Upper lobe of right lung (tissue), 1 donor: Measurements from ENCODE around the gene ACBD6. TPM values are rescaled to one million over a fixed set of nuclear protein-coding genes. Genes with fewer than 3 reads are reported as not detected.

Experiments used
- ATAC-seq: fragments of 200-7000 bp; cut with Tn5 transposase; one replicate; pipeline ENCODE4 v1.9.1; 2020; ENCODE audit warnings: mild to moderate bottlenecking, moderate library complexity
- DNase-seq: peaks from one replicate; pipeline ENCODE4 v3.0.0-alpha.2; 2020
- H3K27ac ChIP-seq: fragments of 200-600 bp; one replicate; pipeline ENCODE4 v1.8.0; 2022
- H3K27me3 ChIP-seq: fragments of 200-600 bp; one replicate; pipeline ENCODE4 v1.8.0; 2022; ENCODE audit warnings: mild to moderate bottlenecking
- H3K36me3 ChIP-seq: fragments of 200-600 bp; one replicate; pipeline ENCODE4 v1.8.0; 2022
- H3K4me1 ChIP-seq: fragments of 200-600 bp; one replicate; pipeline ENCODE4 v1.8.0; 2022
- H3K4me3 ChIP-seq: fragments of 200-600 bp; one replicate; pipeline ENCODE4 v1.8.0; 2022; ENCODE audit warnings: mild to moderate bottlenecking
- H3K9me3 ChIP-seq: fragments of 200-600 bp; one replicate; pipeline ENCODE4 v1.8.0; 2022
- CTCF ChIP-seq: fragments of 200-600 bp; IDR thresholded peaks from one replicate; pipeline ENCODE4 v1.8.0; 2022; ENCODE audit warnings: antibody characterized with exemption
- intact Hi-C: fragments of 100-400 bp; cut with DNase I; formaldehyde crosslinking; loops from one replicate; pipeline ENCODE4 v1.11.0; 2022
- total RNA-seq: library from RNA; stranded (reverse); fragmentation: NEBNext Ultra II Directional; extraction: Animal tissue kit (Norgen Biotek cat#: 25700); gene quantifications from one replicate; pipeline ENCODE4 v1.2.1, GENCODE V29; 2021
- donor health status: DM: no; HTN: yes; CAD: no; lungs with severe emphysema.

The ACBD6 gene
- total RNA-seq, 1 donor from 2014 or later = 33.6 TPM

GRCh38 chr1:180264595-180264994, 237.8 kb downstream of the ACBD6 start:
- H3K9me3 ChIP-seq = no peaks in the 10 kb centered on the region

GRCh38 chr1:180262628-180263488, 239.5 kb downstream of the ACBD6 start:
- H3K27ac ChIP-seq = no peak overlapping the region
- H3K36me3 ChIP-seq = no peaks in the 10 kb centered on the region
- no peak for TF ChIP-seq CTCF
- no peak overlapping the region for H3K4me3 ChIP-seq
- H3K4me1 ChIP-seq = no peaks in the 10 kb centered on the region
- ATAC-seq = no peak
- H3K27me3 ChIP-seq = peaks cover 29% of the 10 kb centered on the region
- H3K9me3 ChIP-seq = no peaks in the 10 kb centered on the region
- no peak for DNase-seq
- intact Hi-C loops = no loop called here

More at GRCh38 chr1:180264595-180264994, 237.8 kb downstream of the ACBD6 start:
- peaks cover 12% of the 10 kb centered on the region for H3K27me3 ChIP-seq
- H3K4me3 ChIP-seq = no peak overlapping the region
- no peak for DNase-seq
- no peaks in the 10 kb centered on the region for H3K36me3 ChIP-seq
- no peak for ATAC-seq
- intact Hi-C loops = no loop called here
- no peak overlapping the region for H3K27ac ChIP-seq
- H3K4me1 ChIP-seq = no peaks in the 10 kb centered on the region
- no peak for TF ChIP-seq CTCF

- ATAC-seq (no peak), DNase-seq (no peak)
- no peaks in the 10 kb centered on the region for H3K4me1 ChIP-seq
- no peak overlapping the region for H3K27ac ChIP-seq
- no peak for TF ChIP-seq CTCF
- H3K36me3 ChIP-seq = no peaks in the 10 kb centered on the region
- intact Hi-C loops = no loop called here
- H3K9me3 ChIP-seq = no peaks in the 10 kb centered on the region
- H3K4me3 ChIP-seq = no peak overlapping the region
- peaks cover 39% of the 10 kb centered on the region for H3K27me3 ChIP-seq
Measured at GRCh38 chr1:180261524-180262155, 240.7 kb downstream of the ACBD6 start.

- no peak for TF ChIP-seq CTCF
- intact Hi-C loops = no loop called here
- H3K27me3 ChIP-seq = peaks cover 41% of the 10 kb centered on the region
- H3K4me3 ChIP-seq = no peak overlapping the region
- H3K36me3 ChIP-seq = no peaks in the 10 kb centered on the region
- ATAC-seq (no peak), DNase-seq (no peak)
- no peaks in the 10 kb centered on the region for H3K9me3 ChIP-seq
- no peak overlapping the region for H3K27ac ChIP-seq
- no peaks in the 10 kb centered on the region for H3K4me1 ChIP-seq
Measured at GRCh38 chr1:180261030-180261429, 241.3 kb downstream of the ACBD6 start.

- Histone ChIP-seq H3K36me3 (no peaks in the 10 kb centered on the region), H3K9me3 (no peaks in the 10 kb centered on the region), H3K4me1 (no peaks in the 10 kb centered on the region), H3K27ac (no peak overlapping the region), H3K4me3 (no peak overlapping the region), H3K27me3 (peaks cover 41% of the 10 kb centered on the region)
- intact Hi-C loops = no loop called here
- no peak for DNase-seq
- ATAC-seq = no peak
- no peak for TF ChIP-seq CTCF
Measured at GRCh38 chr1:180260541-180260940, 241.8 kb downstream of the ACBD6 start.
